Left colon (tissue), 2 donors: Measurements from ENCODE around the gene ADAMTS2. TPM values are rescaled to one million over a fixed set of nuclear protein-coding genes. Genes with fewer than 3 reads are reported as not detected.

Experiments
- ATAC-seq: fragments of 200-7000 bp; cut with Tn5 transposase; one replicate; pipeline ENCODE4 v1.9.1; 2020; ENCODE audit warnings: mild to moderate bottlenecking, moderate library complexity
- DNase-seq, 2 donors: peaks; one replicate each; pipeline ENCODE4 v3.0.0-alpha.2; 2020
- intact Hi-C, 2 donors: fragments of 100-400 bp; cut with DNase I in 1 of 2; cut with micrococcal nuclease in 1 of 2; formaldehyde crosslinking; loops; one replicate each; pipeline versions ENCODE4 v1.11.2 to v1.14.0; 2022; cut with DNase I, micrococcal nuclease
- total RNA-seq, 2 donors: library from RNA; stranded (reverse); fragmentation: NEBNext Ultra II Directional; extraction: Animal tissue kit (Norgen Biotek cat#: 25700); gene quantifications; one replicate each; pipeline ENCODE4 v1.2.1, GENCODE V29; 2021
- donor health status: DM: no; HTN: no; CAD: no.
- donor health status: DM: yes; HTN: yes; CAD: no.

ADAMTS2 gene
- total RNA-seq, 2 donors from 2014 or later, result 2.6 to 4.4 TPM

- ATAC-seq, result no peak
- no peak for DNase-seq
- intact Hi-C loops, result no loop called here
Measured at GRCh38 chr5:179307013-179307800, 38.1 kb downstream of the ADAMTS2 start.

DNA sequence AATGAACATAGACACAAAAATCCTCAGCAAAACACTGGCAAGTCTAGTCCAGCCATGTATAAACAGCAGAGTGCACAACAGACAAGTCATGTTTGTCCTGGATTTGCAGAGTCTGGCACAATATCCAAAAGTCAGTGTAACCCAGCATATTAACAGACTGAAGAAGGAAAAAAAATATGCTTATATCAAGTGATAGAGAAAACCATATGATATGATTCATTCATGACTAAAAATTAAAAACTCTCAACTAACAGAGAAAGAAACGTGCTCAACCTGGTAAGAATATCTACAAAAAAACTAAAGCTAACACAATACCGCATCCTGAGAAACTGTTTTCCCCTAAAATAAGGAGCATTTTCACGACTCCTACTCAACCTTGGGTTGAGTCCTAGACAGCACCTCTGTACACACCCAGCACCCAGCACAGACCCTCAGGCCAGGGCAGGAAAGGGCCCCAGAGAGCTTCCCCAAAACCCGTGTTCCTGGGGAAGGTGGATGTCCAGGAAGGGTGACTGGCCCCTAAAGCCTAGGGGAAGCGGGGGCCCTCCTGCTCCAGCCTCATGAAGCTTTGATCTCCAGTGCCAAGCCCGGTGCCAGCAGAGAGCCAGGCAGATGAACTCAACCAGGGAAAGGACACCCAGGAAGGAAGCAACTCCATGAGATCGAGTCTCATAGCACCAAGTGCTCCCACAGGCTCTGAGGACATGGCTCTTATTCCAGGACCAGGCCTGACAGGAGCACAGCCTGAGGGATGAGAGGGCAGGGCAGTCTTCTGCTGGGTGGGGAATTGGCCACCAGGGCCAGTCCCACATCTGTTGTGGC lies 38.9 kb downstream of the ADAMTS2 start:
- no peak for ATAC-seq
- intact Hi-C loops, result no loop called here
- DNase-seq, result no peak

GRCh38 chr5:179304871-179305270 lies 40.4 kb downstream of the ADAMTS2 start:
- intact Hi-C loops, result no loop called here
- DNase-seq (no peak), ATAC-seq (no peak)

DNA sequence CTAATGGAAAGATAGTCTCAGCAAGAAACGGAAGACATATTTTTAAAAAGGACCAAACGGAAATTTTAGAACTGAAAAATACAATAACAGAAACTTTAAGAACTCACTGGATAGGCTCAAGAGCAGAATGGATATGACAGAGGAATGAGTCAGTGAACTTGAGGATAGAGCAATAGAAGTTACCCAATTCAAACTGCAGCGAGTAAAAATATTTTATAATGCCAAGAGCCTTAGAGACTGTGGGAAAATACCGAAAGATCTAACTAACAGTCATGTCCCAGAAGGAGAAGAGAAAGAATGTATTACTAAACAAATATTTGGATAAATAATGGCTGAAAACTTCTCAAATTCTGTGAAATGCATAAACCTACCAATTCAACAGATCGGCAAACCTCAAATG lies 40.8 kb downstream of the ADAMTS2 start:
- DNase-seq (no peak), ATAC-seq (no peak)
- intact Hi-C loops, result no loop called here

- DNase-seq (no peak), ATAC-seq (no peak)
- intact Hi-C loops, result no loop called here
Measured at GRCh38 chr5:179303451-179304200, 41.6 kb downstream of the ADAMTS2 start.

DNA sequence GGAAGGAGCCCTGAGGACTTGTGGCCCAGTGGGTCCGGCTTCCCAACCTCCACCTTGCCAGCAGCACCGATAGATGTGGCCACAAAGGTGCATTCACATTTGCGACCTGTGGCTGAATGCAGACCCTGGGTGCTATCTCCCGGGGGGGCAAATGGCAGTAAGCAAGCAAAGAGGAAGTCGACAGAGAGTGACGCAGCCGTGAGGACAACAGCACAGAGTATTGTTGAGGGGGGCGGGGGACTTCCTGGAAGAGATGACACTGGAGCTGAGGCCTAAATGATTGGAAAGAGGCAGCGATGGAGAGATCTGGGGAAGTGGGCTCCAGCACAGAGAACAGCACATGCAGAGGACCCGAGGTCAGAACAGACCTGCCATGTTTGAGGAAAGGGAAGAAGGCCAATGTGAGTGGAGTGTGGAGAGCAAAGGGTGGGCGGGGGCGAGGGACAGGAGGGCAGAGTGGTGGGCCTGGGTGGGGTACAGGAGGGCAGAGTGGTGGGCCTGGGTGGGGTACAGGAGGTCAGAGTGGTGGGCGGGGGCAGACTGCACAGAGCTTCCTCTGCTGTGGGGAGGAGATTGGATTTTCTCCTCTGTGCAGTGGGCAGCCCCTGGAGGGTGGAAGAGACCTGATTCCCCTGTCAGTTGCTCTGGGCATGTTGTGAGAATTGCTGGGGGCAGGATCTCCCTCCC lies 42.6 kb downstream of the ADAMTS2 start:
- no peak for DNase-seq
- intact Hi-C loops, result no loop called here
- no peak for ATAC-seq

GRCh38 chr5:179301796-179302195 lies 43.5 kb downstream of the ADAMTS2 start:
- DNase-seq (no peak), ATAC-seq (no peak)
- intact Hi-C loops, result no loop called here

DNA sequence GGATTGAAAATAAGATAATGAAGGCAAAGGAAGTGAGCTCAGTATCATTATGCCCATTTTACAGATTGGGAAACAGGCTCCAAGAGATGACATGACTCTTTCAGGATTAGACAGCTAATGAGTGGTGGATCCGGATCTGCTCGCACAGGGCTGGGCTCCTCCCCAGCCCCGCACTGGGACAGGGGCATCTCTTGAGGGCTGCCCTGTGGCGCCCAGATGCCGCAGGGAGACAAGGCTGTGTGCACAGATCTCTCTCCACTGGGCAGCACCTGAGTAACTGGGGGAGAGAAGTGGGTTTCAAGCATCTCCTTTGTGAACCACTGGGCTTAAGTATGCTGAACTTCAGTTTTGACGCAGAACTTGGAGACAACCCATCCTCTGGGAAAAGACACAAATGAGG lies 43.9 kb downstream of the ADAMTS2 start:
- ATAC-seq (no peak), DNase-seq (no peak)
- intact Hi-C loops, result no loop called here

DNA sequence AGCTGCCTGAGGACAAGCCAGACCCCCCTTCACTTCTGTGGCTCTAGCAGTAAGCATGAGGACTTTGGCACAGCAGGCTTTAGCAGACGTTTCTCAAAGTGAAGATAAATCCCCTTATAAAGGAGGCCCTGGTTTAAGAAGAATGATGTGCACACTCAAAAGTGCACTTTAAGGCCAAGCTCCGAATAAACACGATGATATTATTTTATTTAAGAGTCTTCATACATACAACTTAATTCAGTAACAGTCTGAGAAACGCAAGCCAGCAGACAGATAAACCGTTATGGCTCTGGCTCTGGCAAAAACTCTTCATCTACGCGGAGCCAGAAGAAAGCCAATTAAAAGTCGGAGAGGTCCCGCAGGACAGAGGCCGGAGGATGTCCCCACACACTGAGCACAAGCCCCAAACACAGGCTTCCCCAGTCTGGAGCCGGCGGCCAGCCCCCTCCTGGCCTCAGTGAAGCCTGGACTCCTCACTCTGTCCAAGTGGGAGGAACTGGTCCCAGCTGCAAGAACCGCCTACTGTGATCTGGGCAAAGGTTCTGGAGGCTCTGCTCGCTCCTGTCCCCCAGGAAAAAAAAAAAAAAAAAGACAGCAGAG lies 44.6 kb downstream of the ADAMTS2 start:
- DNase-seq, result no peak
- ATAC-seq, result no peak
- intact Hi-C loops, result no loop called here

DNA sequence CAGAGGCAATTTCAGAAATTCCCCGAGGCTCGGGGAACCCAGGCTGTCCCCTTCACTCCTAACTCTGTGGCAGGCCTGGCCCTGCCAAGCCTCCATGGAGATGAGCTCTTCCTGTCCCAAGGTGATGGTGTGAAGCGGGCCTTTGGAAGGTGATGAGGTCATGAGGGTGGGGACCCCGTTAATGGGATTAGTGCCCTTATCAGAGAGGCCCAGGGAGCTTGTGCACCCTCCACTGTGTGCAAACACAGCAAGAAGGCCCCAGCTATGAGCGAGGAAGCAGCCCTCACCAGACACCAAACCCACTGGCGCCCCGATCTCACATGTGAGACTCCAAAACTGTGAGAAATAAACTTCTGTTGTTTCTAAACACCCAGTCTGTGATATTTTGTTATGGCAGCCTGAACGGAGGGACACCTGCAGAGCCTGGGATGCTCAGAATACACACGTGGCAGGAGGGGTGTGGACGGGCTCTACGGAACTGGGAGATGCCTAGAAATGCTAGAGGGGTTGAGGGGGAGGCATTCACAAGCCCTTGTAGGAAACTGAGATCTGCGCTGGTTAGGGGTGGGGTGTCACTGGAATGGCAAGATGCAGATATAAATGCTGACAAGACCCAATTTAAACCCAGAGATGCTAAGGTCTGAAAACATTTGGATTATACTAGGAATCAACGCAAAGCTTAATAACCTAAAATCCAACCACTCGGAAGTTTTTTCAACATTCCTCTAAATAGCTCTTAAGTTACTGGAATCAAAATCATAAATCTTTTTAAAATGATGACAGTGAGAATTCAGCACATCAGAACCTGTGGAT lies 46.9 kb downstream of the ADAMTS2 start:
- intact Hi-C loops, result no loop called here
- ATAC-seq, result no peak
- DNase-seq, result no peak

GRCh38 chr5:179297486-179298180 lies 47.6 kb downstream of the ADAMTS2 start:
- intact Hi-C loops, result no loop called here
- no peak for DNase-seq
- no peak for ATAC-seq

DNA sequence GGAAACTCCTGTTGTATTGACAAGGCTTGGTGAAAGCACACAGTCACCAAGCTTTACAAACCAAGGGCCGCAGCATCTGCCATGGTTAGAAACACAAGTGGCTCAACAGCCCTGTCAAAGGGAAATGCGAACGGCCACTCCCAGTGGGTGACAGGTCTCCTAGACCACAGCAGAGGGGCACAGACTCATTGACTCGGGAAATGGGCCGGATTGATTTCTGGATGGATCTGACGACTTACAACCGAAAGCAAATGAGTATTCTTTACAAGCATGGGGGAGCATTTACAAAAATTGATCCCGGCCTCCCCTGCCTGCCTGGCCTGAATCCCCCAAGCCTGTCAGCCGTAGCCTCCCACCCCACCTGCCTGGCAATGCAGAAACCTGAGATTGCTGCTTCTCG lies 48.2 kb downstream of the ADAMTS2 start:
- intact Hi-C loops, result no loop called here
- no peak for DNase-seq
- ATAC-seq, result no peak

- intact Hi-C loops, result no loop called here
- ATAC-seq (no peak), DNase-seq (no peak)
Measured at GRCh38 chr5:179296150-179296821, 49.0 kb downstream of the ADAMTS2 start.

GRCh38 chr5:179295778-179296149 lies 49.5 kb downstream of the ADAMTS2 start:
- ATAC-seq, result no peak

DNA sequence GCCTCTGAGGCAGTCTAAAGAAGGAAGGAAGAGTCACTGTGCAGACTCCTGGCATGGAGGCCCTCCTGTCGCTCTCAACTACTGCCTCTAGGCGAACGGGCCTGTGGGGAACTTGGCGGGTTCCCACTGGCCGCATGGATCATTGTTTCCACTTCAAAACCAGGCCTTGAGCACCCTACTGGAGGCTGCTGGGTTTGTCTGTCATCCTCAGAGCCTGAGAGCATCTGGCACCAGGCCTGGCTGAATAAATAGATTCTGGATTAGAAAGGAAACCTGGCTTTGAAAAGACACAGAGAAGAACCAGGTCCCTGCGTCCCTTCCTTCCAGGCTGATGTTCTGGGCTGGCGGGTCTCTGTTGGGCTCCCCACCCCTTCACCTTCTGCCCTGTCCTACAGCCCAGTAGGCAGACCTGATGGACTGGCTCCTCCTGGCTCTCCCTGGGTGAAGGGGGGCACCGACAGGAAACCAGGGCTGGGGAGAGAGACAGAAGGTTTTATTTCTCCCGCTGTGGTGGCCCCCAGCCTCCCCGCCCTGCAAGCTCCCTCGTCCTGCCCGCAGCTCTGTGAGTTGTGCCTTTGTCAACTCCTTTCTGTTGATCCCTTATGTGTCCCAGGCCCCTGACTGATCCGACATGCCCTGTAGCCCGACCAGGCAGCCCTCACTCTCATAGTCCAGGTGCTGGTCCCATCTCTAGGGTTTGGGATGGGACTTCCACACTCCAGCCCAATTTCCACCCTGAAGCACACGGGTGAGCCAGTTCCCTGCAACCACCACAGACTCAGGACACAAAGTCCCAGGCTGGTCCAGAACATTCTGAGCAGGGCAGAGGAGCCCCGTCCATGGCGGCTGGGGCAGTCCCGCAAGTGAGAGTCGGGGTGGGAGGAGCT lies 50.1 kb downstream of the ADAMTS2 start:
- intact Hi-C loops, result no loop called here
- ATAC-seq, result no peak
- DNase-seq, result no peak

More at GRCh38 chr5:179295778-179296149, 49.5 kb downstream of the ADAMTS2 start:
- DNase-seq, result no peak
- intact Hi-C loops, result no loop called here
